ENCODE data around the gene KITLG.

GRCh38 chr12:88570103-88570502 is 10.2 kb downstream of the KITLG start:
- TF ChIP-seq CTCF (IDR thresholded peaks at IDR 0.05) = no peak
- no peak for TF ChIP-seq POLR2A (IDR thresholded peaks at IDR 0.05)
